GM20000 (cell line): ENCODE results near the gene PDZRN4.

Experiments used
- DNase-seq: peaks from one replicate; pipeline ENCODE4 v3.0.0; 2012; ENCODE audit warnings: low spot score
- CTCF ChIP-seq: IDR thresholded peaks from 2 replicates; pipeline ENCODE4 v1.5.1; 2012; ENCODE audit warnings: mild to moderate bottlenecking, control low read depth; ENCODE audit errors: extremely low read depth, missing control alignments

The PDZRN4 gene

GRCh38 chr12:41286426-41286825 is 98.3 kb downstream of the PDZRN4 start:
- no peak for DNase-seq
- no peak for TF ChIP-seq CTCF

GRCh38 chr12:41287500-41288141 is 99.5 kb downstream of the PDZRN4 start:
- DNase-seq = no peak
- no peak for TF ChIP-seq CTCF

GRCh38 chr12:41288142-41288811 is 100.2 kb downstream of the PDZRN4 start:
- DNase-seq = no peak
- TF ChIP-seq CTCF = no peak

- no peak for TF ChIP-seq CTCF
- no peak for DNase-seq
Observed at GRCh38 chr12:41289501-41289900, 101.4 kb downstream of the PDZRN4 start.

GRCh38 chr12:41293011-41293410 is 104.9 kb downstream of the PDZRN4 start:
- TF ChIP-seq CTCF = no peak
- no peak for DNase-seq

- DNase-seq = no peak
- no peak for TF ChIP-seq CTCF
Observed at GRCh38 chr12:41293461-41293860, 105.3 kb downstream of the PDZRN4 start.

GRCh38 chr12:41302979-41303403 is 114.9 kb downstream of the PDZRN4 start:
- DNase-seq = no peak
- no peak for TF ChIP-seq CTCF
